GM12878 (cell line): ENCODE data around the gene IL36G.

ENCODE experiments used
- BRCA1 ChIP-seq: IDR thresholded peaks from 2 replicates; pipeline ENCODE4 v1.6.1; 2011; ENCODE audit warnings: low read depth, low read length, improper control_type of control experiment
- CTCF ChIP-seq, 3 experiments: IDR thresholded peaks in 2 of 3; conservative IDR thresholded peaks in 1 of 3; 2 replicates each; pipeline ENCODE4 v1.5.1; 2011; ENCODE audit warnings: low read depth in 3 of 3, low read length in 3 of 3, mild to moderate bottlenecking in 3 of 3, control low read depth in 2 of 3, moderate library complexity in 2 of 3, inconsistent platforms in 1 of 3, mixed read lengths in 1 of 3; ENCODE audit not compliant: control insufficient read depth in 2 of 3, insufficient read depth in 1 of 3; ENCODE audit errors: extremely low read depth in 1 of 3
- E2F4 ChIP-seq: IDR thresholded peaks from 2 replicates; pipeline ENCODE4 v1.6.1; 2012; ENCODE audit warnings: low read depth, low read length, improper control_type of control experiment
- JUNB ChIP-seq: IDR thresholded peaks from 2 replicates; pipeline ENCODE4 v1.6.1; 2016; ENCODE audit warnings: antibody characterized with exemption, mild to moderate bottlenecking
- MEF2A ChIP-seq: IDR thresholded peaks from 2 replicates; pipeline ENCODE4 v1.6.1; 2011; ENCODE audit warnings: low read depth, mild to moderate bottlenecking, low read length, moderate library complexity; ENCODE audit not compliant: insufficient read depth
- POLR2A ChIP-seq: IDR thresholded peaks from 2 replicates; pipeline ENCODE4 v1.6.1; 2011; ENCODE audit warnings: low read depth, mild to moderate bottlenecking, low read length
- RAD21 ChIP-seq: IDR thresholded peaks from 2 replicates; pipeline ENCODE4 v1.6.1; 2011; ENCODE audit warnings: mild to moderate bottlenecking, low read depth, low read length, moderate library complexity; ENCODE audit not compliant: insufficient read depth
- REST ChIP-seq: IDR thresholded peaks from 2 replicates; pipeline ENCODE4 v1.6.1; 2012; ENCODE audit warnings: mild to moderate bottlenecking, low read depth, low read length
- SIX5 ChIP-seq: IDR thresholded peaks from 2 replicates; pipeline ENCODE4 v1.6.1; 2011; ENCODE audit warnings: mild to moderate bottlenecking, low read depth, low read length, moderate library complexity; ENCODE audit not compliant: severe bottlenecking
- SUZ12 ChIP-seq: fragments of 200-600 bp; sonication (generic); IDR thresholded peaks from one replicate; pipeline ENCODE4 v1.6.1; 2018; ENCODE audit warnings: antibody characterized with exemption, mild to moderate bottlenecking; ENCODE audit not compliant: unreplicated experiment
- ZNF274 ChIP-seq: IDR thresholded peaks from one replicate; pipeline ENCODE4 v1.8.0; 2011; ENCODE audit not compliant: insufficient read length, insufficient read depth

- TF ChIP-seq POLR2A (no peak), SUZ12 (no peak), E2F4 (no peak), SIX5 (no peak), MEF2A (no peak), RAD21 (no peak), REST (no peak), BRCA1 (no peak), JUNB (no peak), ZNF274 (no peak), CTCF (IDR thresholded peaks at IDR 0.05 in 2 of 3, conservative IDR thresholded peaks at IDR 0.05 in 1 of 3; ENCODE audit: control insufficient read depth in 2 of 3, extremely low read depth in 1 of 3, insufficient read depth in 1 of 3, low read depth in 3 of 3, low read length in 3 of 3) (no peak)
These were observed 7.3 kb downstream of the IL36G start for GRCh38 chr2:112985090-112985489.
